ENCODE results near the gene AGFG1.

DNA sequence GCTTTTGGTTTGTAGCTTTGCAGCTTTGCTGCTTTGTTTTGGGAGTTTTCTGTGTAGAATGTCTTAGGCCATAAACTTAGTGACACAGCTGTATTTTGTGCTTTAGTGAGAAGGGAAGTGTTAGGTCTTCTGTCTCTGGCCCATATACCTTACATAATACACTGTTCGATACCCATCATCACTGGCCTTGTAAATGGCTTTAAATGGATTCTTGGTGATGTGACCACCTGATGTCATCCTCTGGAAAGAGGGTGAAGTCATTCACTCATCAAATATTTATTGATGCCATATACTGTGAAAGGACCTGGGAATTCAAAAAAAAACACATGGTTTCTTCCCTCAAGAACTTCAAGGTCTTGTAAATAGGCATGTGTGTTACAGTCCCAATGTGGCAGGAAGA is 107.8 kb downstream of the AGFG1 start:
- TF ChIP-seq, protein P1, sequence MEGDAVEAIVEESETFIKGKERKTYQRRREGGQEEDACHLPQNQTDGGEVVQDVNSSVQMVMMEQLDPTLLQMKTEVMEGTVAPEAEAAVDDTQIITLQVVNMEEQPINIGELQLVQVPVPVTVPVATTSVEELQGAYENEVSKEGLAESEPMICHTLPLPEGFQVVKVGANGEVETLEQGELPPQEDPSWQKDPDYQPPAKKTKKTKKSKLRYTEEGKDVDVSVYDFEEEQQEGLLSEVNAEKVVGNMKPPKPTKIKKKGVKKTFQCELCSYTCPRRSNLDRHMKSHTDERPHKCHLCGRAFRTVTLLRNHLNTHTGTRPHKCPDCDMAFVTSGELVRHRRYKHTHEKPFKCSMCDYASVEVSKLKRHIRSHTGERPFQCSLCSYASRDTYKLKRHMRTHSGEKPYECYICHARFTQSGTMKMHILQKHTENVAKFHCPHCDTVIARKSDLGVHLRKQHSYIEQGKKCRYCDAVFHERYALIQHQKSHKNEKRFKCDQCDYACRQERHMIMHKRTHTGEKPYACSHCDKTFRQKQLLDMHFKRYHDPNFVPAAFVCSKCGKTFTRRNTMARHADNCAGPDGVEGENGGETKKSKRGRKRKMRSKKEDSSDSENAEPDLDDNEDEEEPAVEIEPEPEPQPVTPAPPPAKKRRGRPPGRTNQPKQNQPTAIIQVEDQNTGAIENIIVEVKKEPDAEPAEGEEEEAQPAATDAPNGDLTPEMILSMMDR (IDR thresholded peaks at IDR 0.05) = no peak
- no peak for TF ChIP-seq POLR2A (IDR thresholded peaks at IDR 0.05)

Data from body of pancreas (tissue), 4 donors.